GM12801 (cell line): ENCODE results near the gene TENM4.

Source experiments
- TF ChIP-seq, protein P1 (sequence below): IDR thresholded peaks from one replicate; pipeline ENCODE4 v1.5.1; 2011; ENCODE audit warnings: control low read depth; ENCODE audit not compliant: insufficient read length; ENCODE audit errors: extremely low read depth

TENM4 gene

DNA sequence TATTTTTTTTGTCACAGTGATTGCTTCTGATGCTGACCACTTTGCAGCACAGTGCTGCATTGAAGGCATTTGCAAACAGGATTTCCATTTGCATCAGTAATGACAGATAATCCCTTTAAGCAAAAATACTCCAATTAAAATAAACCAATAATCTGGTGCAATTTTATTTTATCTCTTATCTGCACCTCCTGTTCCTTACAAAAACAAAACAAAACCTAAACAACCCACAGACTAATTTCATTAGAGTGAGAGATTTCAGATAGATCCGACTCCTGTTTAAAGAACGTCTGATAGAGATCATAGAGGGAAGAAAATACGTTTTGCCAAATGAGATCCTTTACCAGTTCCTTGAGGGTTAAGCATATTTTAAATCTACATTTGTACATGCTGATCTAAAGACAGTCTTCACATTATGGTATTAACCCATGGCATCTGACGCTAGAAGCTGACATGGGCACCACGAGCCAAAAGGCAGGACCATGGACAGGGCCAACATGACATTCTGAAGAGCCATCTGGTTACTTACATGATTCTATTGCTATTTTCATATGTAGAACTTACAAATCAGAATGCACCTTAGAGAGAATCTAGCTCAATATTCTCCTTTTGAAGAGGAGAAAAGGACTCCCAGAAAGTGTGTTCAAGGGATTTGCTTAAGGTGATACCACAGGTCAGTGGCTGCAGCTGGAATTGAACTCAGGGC lies 580.0 kb downstream of the TENM4 start:
- TF ChIP-seq, protein P1, sequence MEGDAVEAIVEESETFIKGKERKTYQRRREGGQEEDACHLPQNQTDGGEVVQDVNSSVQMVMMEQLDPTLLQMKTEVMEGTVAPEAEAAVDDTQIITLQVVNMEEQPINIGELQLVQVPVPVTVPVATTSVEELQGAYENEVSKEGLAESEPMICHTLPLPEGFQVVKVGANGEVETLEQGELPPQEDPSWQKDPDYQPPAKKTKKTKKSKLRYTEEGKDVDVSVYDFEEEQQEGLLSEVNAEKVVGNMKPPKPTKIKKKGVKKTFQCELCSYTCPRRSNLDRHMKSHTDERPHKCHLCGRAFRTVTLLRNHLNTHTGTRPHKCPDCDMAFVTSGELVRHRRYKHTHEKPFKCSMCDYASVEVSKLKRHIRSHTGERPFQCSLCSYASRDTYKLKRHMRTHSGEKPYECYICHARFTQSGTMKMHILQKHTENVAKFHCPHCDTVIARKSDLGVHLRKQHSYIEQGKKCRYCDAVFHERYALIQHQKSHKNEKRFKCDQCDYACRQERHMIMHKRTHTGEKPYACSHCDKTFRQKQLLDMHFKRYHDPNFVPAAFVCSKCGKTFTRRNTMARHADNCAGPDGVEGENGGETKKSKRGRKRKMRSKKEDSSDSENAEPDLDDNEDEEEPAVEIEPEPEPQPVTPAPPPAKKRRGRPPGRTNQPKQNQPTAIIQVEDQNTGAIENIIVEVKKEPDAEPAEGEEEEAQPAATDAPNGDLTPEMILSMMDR: no peak

DNA sequence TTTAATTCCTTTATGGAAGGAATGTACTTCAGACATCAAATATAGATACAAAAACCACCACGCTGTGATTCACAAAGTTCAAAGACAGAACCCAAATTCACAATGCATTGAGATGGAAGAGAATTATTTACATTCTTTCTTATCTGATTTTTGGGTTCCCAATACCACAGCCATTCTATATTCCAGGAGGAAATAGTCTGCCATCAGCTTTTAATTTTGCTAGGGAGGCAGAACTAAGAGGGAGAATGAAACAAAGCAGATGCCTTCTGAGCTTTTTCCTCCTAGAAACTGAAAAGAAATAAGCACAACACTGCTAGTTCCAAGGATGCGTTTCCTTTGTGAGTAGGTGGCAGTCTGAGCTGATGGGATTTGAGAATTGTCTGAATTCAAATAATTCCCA lies 583.1 kb downstream of the TENM4 start:
- TF ChIP-seq, protein P1: no peak

DNA sequence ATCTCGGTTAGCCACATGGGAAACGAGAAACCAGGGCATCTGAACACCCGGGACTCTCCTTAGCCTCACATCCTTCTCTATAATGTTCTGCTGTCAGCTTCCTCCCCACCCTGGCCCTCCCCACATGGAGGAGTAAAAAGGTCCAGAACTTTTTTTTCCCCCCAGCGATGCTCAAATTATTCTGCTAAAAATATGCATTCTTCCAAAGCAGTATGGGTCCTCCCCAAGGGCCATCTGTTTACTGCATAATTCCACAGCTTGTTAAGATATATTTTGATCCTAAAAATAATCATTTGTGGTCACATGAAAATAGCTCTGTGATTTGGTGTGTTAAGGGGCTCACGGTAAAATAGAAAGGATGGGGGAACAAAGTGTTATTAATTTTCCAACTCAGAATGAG lies 584.6 kb downstream of the TENM4 start:
- TF ChIP-seq, protein P1: no peak

DNA sequence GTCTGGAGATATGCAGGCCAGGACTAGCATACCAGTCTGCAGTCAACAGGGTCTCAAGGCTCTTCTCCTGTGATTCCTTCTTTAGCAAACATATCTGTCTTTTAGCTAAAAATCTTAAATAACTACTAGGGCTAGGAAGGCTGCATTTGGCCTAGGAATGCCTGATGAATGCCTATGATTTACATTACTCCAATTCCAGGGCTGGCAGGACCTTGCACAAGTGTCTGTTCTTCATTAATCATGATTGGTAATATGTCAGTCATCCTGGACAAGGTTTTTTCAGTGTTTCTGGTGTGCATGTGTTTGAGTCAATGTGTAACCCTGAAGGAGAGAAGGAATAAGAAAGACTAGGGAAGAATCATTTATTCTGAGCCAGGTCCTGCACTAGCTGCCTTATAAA lies 585.7 kb downstream of the TENM4 start:
- TF ChIP-seq, protein P1: no peak

DNA sequence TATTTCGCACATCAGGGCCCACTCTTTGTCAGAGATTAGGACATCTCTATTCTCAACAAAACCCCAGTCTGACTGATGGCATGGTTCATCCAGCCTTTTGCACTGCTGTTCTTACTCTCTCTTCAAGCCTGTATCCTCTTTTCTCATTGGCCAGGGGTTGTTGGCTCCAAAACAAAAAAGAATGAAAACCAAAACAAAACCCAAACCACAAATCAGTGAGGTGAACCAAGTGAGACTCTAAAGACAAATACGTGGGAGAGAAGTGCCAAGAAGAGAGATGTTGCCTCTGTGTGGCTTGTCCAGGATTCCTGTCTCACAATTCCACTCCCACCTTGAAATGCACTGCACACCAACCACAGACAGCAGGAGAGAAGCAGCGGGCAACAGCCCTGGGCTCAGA lies 587.3 kb downstream of the TENM4 start:
- TF ChIP-seq, protein P1: no peak

DNA sequence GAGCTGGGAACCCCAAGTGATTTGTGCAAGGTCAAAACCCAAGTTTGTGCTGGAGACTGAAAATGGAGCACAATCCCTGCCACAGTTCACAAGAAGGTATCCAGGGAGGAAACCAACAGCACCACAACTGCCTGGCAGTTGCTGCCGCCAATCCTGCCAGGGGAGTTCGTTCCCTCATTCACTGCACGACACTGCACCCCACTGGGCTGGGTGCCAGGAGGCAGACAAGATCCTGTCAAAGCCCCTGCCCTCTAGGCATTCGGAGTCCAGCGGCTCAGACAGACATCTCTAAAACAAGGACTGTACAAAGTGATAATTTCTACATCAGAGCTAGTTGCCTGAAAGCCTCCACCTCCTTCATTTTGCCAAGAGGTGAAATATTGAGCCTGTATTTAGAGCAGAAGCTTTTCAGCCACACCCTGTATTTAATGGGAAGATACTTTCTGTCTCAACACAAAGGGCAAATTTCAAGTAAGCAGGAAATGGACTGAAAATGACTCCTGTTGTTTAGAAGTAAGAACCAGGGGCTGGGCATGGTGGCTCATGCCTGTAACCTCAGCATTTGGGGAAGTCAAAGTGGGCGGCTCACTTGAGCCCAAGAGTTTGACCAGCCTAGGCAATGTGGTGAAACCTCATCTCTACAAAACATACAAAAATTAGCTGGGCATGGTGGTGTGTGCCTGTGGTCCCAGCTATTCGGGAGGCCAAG lies 588.8 kb downstream of the TENM4 start:
- TF ChIP-seq, protein P1: no peak

DNA sequence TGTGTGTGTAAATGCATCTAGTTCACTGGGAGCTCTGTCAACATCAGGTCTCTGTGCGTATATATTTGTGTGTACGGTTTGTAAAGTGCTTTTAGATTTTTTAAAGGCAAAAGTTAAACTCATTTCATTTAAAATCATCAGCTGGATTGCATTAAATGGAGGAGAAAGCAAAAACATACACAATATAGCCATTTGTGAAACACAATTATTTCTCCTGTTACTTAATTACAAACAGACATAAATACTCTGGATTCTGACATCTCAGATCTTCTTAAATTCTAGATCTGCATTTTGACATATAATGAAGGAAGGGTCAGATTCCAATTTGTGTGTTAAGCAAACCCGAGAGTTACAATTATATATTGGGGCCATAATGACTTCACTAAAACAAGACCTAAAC lies 590.8 kb downstream of the TENM4 start:
- TF ChIP-seq, protein P1: no peak
